GM21619 (cell line): ENCODE results near the gene TMEM271.
"Not testable (repeated sequence)": the region's sequence is repeated elsewhere in the genome, so short reads cannot be mapped to it uniquely, and the experiment has no call there.

ENCODE experiments used
- ATAC-seq: cut with Tn5 transposase; IDR thresholded peaks from one replicate; pipeline ENCODE4 v1.9.1; 2021; ENCODE audit not compliant: unreplicated experiment

The TMEM271 gene

GRCh38 chr4:566035-566434 is 10.1 kb downstream of the TMEM271 start:
- ATAC-seq = no peak

GRCh38 chr4:565614-566013 is 10.5 kb downstream of the TMEM271 start:
- ATAC-seq = not testable (repeated sequence)

GRCh38 chr4:562458-562857 is 13.6 kb downstream of the TMEM271 start:
- ATAC-seq = not testable (repeated sequence)

GRCh38 chr4:561426-561825 is 14.7 kb downstream of the TMEM271 start:
- no peak for ATAC-seq

GRCh38 chr4:560731-561291 is 15.3 kb downstream of the TMEM271 start:
- ATAC-seq = no peak

GRCh38 chr4:560061-560460 is 16.0 kb downstream of the TMEM271 start:
- no peak for ATAC-seq

- no peak for ATAC-seq
Observed at GRCh38 chr4:555566-556275, 20.4 kb downstream of the TMEM271 start.

GRCh38 chr4:554793-555320 is 21.2 kb downstream of the TMEM271 start:
- not testable (repeated sequence) for ATAC-seq

- ATAC-seq = no peak
Observed at GRCh38 chr4:552019-552418, 24.1 kb downstream of the TMEM271 start.

GRCh38 chr4:550268-550667 is 25.8 kb downstream of the TMEM271 start:
- not testable (repeated sequence) for ATAC-seq

- no peak for ATAC-seq
Observed at GRCh38 chr4:548976-549375, 27.1 kb downstream of the TMEM271 start.

- no peak for ATAC-seq
Observed at GRCh38 chr4:545612-546011, 30.5 kb downstream of the TMEM271 start.

GRCh38 chr4:544386-545105 is 31.5 kb downstream of the TMEM271 start:
- ATAC-seq = no peak

- ATAC-seq = no peak
Observed at GRCh38 chr4:541271-541670, 34.8 kb downstream of the TMEM271 start.

- no peak for ATAC-seq
Observed at GRCh38 chr4:538542-539142, 37.5 kb downstream of the TMEM271 start.

GRCh38 chr4:537436-538264 is 38.4 kb downstream of the TMEM271 start:
- ATAC-seq = no peak

GRCh38 chr4:536351-536972 is 39.6 kb downstream of the TMEM271 start:
- no peak for ATAC-seq

- ATAC-seq = no peak
Observed at GRCh38 chr4:535924-536281, 40.2 kb downstream of the TMEM271 start.

GRCh38 chr4:535181-535923 is 40.7 kb downstream of the TMEM271 start:
- no peak for ATAC-seq
